ENCODE measurements around the gene RAB1A. TPM values are rescaled to one million over a fixed set of nuclear protein-coding genes. Genes with fewer than 3 reads are reported as not detected.

The RAB1A gene
- total RNA-seq, 1 donor from 2014 or later, result 88.1 TPM

DNA sequence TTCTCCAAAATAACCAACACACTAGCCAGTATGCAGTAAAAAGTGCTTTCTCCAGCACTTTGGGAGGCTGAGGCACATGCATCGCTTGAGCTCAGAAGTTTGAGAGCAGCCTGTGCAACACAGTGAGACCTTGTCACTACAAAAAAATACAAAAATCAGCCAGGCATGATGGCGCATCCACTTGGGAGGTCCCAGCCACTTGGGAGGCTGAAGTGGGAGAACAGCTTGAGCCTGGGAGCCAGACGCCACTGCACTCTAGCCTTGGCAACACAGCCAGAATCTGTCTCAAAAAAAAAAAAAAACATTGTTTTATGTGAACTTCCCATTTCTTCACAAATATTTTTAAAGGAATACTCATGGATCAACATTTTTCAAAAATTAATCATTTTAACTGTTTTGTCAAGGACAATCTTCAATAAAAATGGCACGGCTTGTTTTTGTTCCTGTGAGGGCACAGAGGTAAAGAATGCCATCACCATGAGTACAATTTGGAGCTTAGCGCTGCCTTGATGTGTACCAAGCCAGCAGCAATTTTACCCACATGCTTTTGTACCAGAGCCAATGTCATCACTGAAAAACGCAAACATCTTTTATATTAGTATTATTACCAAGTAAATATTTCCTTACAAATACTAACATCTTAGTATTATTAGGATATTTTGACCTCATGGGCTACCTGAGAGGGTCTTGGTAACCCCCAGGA is 26.7 kb downstream of the RAB1A start:
- Mint-ChIP-seq H3K27me3 (ENCODE audit: low read depth) (no peaks in the 10 kb centered on the region), H3K4me3 (ENCODE audit: low read depth) (no peak overlapping the region), H3K36me3 (ENCODE audit: low read depth) (peaks cover 46% of the 10 kb centered on the region), H3K9me3 (no peaks in the 10 kb centered on the region), H3K27ac (no peak overlapping the region), H3K4me1 (ENCODE audit: low read depth) (peaks cover 6% of the 10 kb centered on the region)
- intact Hi-C loops (cut with micrococcal nuclease), result no loop called here
- DNase-seq (ENCODE audit: low spot score), result no peak

DNA sequence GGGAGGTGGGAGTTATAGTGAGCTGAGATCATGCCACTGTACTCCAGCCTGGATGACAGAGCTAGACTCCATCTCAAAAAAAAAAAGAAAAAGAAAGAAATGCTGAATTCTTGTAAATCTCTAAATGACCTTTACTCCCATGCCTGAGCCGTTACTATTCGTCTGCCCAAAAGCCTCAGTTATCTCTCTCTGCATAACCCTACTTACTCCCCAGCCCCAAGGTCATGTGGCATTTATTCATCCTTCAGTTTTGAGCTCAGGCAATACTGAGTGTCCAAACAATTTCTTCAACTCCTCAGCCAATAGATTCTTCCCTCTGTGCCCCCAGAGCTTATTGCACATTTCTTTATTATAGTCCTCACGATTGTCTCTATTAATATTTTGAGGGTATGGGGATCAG is 28.8 kb downstream of the RAB1A start:
- Mint-ChIP-seq H3K27ac (no peak overlapping the region), H3K27me3 (ENCODE audit: low read depth) (no peaks in the 10 kb centered on the region), H3K4me1 (ENCODE audit: low read depth) (peaks cover 8% of the 10 kb centered on the region), H3K36me3 (ENCODE audit: low read depth) (peaks cover 61% of the 10 kb centered on the region), H3K4me3 (ENCODE audit: low read depth) (no peak overlapping the region), H3K9me3 (no peaks in the 10 kb centered on the region)
- intact Hi-C loops (cut with micrococcal nuclease), result no loop called here
- no peak for DNase-seq (ENCODE audit: low spot score)

DNA sequence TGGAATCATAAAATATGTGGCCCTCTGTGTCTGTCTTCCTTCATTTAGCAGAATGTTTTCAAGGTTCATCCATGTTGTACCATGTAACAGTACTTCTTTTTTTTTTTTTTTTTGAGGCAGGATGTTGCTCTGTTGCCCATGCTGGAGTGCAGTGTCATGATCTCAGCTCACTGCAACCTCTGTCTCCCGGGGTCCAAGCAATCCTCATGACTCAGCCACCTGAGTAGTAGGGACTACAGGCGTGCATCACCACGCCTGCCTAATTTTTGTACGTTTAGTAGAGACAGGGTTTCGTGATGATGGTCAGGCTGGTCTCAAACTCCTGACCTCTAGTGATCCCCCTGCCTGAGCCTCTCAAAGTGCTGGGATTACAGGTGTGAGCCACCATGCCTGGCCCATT is 31.2 kb downstream of the RAB1A start:
- H3K4me3 Mint-ChIP-seq (ENCODE audit: low read depth), result no peak overlapping the region
- peaks cover 5% of the 10 kb centered on the region for H3K4me1 Mint-ChIP-seq (ENCODE audit: low read depth)
- peaks cover 62% of the 10 kb centered on the region for H3K36me3 Mint-ChIP-seq (ENCODE audit: low read depth)
- no peak overlapping the region for H3K27ac Mint-ChIP-seq
- H3K27me3 Mint-ChIP-seq (ENCODE audit: low read depth), result no peaks in the 10 kb centered on the region
- DNase-seq (ENCODE audit: low spot score), result no peak
- no peaks in the 10 kb centered on the region for H3K9me3 Mint-ChIP-seq
- intact Hi-C loops (cut with micrococcal nuclease), result no loop called here

DNA sequence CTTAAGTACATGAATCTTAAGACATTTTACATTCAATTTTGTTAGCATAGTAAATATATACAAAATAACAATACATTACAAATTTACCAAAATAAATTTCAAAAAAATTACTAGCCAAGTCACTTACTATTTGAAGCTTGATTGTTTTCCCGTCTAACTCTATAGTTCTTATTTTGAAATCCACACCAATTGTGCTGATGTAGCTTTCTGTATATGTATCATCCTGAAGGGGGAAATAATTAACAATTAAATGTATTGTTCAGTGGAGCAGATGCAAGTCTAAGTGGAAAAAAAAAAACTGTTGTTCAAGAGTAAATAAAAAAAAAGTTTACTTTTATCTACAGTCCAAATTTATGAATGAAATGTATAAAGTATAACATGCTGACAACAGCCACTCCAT is 32.1 kb downstream of the RAB1A start:
- DNase-seq (ENCODE audit: low spot score), result no peak
- intact Hi-C loops (cut with micrococcal nuclease), result no loop called here
- Mint-ChIP-seq H3K4me3 (ENCODE audit: low read depth) (no peak overlapping the region), H3K27me3 (ENCODE audit: low read depth) (no peaks in the 10 kb centered on the region), H3K27ac (no peak overlapping the region), H3K4me1 (ENCODE audit: low read depth) (peaks cover 8% of the 10 kb centered on the region), H3K9me3 (no peaks in the 10 kb centered on the region), H3K36me3 (ENCODE audit: low read depth) (peaks cover 63% of the 10 kb centered on the region)

DNA sequence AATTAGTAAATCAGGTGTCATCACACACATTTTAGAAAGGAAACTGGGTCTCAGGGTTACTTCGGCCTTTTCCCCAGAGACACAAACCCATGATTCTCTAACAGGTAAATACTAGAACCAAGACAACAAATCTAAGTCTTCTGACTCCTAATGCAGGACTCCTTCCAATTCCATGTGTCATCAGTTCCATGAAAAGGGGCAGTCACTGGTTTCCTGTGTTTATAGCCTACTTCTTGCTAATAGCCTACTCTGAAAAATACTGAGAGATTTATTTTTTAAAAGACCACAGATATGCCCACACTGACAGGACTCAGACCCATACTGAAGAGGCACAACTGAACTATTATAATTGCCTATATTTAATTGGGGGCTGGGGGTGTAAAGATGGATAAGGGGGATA is 33.0 kb downstream of the RAB1A start:
- Mint-ChIP-seq H3K36me3 (ENCODE audit: low read depth) (peaks cover 70% of the 10 kb centered on the region), H3K4me3 (ENCODE audit: low read depth) (no peak overlapping the region), H3K9me3 (no peaks in the 10 kb centered on the region), H3K4me1 (ENCODE audit: low read depth) (peaks cover 10% of the 10 kb centered on the region), H3K27ac (no peak overlapping the region), H3K27me3 (ENCODE audit: low read depth) (no peaks in the 10 kb centered on the region)
- intact Hi-C loops (cut with micrococcal nuclease), result no loop called here
- DNase-seq (ENCODE audit: low spot score), result no peak

DNA sequence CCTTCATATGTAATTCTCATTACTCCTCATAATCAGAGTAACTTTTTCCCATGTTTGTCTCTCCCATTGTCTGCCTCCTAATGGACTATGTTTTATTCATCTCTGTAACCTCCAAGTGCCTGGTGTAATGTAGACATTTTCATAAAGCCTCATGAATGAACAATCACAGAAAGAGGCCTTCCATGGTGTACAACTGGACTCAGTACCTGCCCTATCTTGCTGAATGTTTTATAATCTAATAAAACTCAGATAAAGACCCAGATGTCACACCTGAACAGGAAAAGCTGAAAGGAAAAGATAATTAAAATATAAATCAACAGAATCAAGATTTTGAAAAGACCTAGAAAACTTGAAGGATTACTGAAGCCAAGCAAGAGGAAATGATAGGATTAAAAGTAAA is 36.7 kb downstream of the RAB1A start:
- Mint-ChIP-seq H3K4me3 (ENCODE audit: low read depth) (no peak overlapping the region), H3K27me3 (ENCODE audit: low read depth) (no peaks in the 10 kb centered on the region), H3K36me3 (ENCODE audit: low read depth) (peaks cover 74% of the 10 kb centered on the region), H3K27ac (no peak overlapping the region), H3K9me3 (no peaks in the 10 kb centered on the region), H3K4me1 (ENCODE audit: low read depth) (peaks cover 8% of the 10 kb centered on the region)
- DNase-seq (ENCODE audit: low spot score), result no peak
- intact Hi-C loops (cut with micrococcal nuclease), result no loop called here

DNA sequence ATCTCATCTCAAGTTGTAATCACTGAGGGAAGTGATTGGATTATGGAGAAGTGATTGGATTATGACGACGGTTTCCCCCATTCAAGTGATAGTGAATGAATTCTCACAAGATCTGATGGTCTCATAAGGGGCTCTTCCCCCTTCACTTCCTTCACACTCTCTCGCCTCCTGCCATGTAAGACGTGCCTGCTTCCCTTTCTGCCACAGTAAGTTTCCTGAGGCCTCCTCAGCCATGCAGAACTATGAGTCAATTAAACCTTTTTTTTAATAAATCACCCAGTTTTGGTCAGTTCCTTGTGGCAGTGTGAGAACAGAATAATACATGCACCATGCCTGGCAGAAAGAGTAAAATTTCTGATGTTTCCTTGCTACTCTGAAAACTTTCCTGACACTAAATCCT is 37.1 kb downstream of the RAB1A start:
- Mint-ChIP-seq H3K36me3 (ENCODE audit: low read depth) (peaks cover 74% of the 10 kb centered on the region), H3K27ac (no peak overlapping the region), H3K4me1 (ENCODE audit: low read depth) (peaks cover 8% of the 10 kb centered on the region), H3K4me3 (ENCODE audit: low read depth) (no peak overlapping the region), H3K27me3 (ENCODE audit: low read depth) (no peaks in the 10 kb centered on the region), H3K9me3 (no peaks in the 10 kb centered on the region)
- no peak for DNase-seq (ENCODE audit: low spot score)
- intact Hi-C loops (cut with micrococcal nuclease), result no loop called here

DNA sequence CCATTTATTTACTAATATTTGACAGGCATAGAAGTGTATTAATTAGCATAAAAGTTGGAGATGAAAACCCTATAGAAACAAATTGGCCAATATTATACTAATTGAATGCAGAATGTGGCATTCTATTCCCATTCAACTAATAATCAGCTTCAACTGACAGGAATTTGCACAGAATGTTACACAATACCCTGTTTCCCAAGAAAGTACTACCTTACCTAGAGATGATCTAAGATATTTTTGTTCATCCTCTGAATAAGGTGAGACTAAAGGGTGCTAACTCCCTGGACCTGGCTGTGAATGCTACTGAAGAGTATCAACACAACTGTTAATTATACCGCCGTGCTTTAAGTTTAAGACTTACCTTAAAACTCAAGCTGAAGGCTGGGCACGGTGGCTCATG is 44.8 kb downstream of the RAB1A start:
- Mint-ChIP-seq H3K27ac (no peak overlapping the region), H3K27me3 (ENCODE audit: low read depth) (no peaks in the 10 kb centered on the region), H3K36me3 (ENCODE audit: low read depth) (peaks cover 67% of the 10 kb centered on the region), H3K9me3 (no peaks in the 10 kb centered on the region), H3K4me1 (ENCODE audit: low read depth) (peaks cover 1% of the 10 kb centered on the region), H3K4me3 (ENCODE audit: low read depth) (no peak overlapping the region)
- DNase-seq (ENCODE audit: low spot score), result no peak
- intact Hi-C loops (cut with micrococcal nuclease), result no loop called here

DNA sequence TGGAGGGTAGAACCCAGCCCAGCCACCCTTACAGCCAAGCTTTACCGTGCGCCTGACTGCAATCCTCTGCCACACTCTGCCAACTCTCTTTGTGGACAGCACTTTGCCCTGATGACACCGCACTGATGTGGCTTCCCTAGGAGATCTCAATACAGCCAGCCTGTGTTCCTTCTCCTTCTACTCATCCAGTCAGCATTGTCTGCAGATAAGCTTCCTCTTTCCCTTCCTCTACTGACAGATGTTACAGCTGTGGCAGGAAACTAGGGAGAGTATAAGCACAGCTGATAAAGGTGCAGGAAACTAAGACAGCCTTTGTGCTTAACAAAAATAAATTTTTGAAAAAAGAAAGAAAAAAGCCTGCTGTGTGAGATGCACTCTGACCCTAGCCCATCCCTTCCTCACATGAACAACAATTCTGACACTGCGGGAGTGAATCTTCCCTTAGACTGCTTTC is 48.6 kb downstream of the RAB1A start:
- H3K4me1 Mint-ChIP-seq (ENCODE audit: low read depth), result peaks cover 1% of the 10 kb centered on the region
- H3K36me3 Mint-ChIP-seq (ENCODE audit: low read depth), result peaks cover 60% of the 10 kb centered on the region
- no peaks in the 10 kb centered on the region for H3K27me3 Mint-ChIP-seq (ENCODE audit: low read depth)
- no peak for DNase-seq (ENCODE audit: low spot score)
- no peak overlapping the region for H3K4me3 Mint-ChIP-seq (ENCODE audit: low read depth)
- intact Hi-C loops (cut with micrococcal nuclease), result no loop called here
- H3K9me3 Mint-ChIP-seq, result no peaks in the 10 kb centered on the region
- no peak overlapping the region for H3K27ac Mint-ChIP-seq

DNA sequence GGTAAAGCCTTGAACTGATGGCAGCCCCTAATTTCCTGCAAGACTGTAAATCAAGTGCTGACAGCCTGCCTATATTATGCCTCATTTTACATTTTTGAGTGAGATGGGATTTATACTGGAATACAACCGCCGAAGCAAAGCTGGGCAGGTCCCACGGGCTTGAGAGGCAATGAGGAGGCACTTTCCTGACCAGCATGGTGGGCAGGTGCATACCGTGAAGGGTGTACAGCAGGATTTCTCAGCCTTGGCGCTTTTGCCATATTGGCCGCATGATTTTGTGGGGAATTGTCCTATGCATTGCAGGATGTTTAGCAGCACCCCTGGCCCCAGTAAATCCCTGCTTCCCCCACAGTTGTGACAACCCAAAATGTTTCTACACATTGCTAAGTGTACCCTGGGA is 50.9 kb downstream of the RAB1A start:
- Mint-ChIP-seq H3K4me1 (ENCODE audit: low read depth) (peaks cover 1% of the 10 kb centered on the region), H3K27me3 (ENCODE audit: low read depth) (no peaks in the 10 kb centered on the region), H3K4me3 (ENCODE audit: low read depth) (no peak overlapping the region), H3K36me3 (ENCODE audit: low read depth) (peaks cover 47% of the 10 kb centered on the region), H3K27ac (no peak overlapping the region), H3K9me3 (no peaks in the 10 kb centered on the region)
- intact Hi-C loops (cut with micrococcal nuclease), result no loop called here
- DNase-seq (ENCODE audit: low spot score), result no peak

DNA sequence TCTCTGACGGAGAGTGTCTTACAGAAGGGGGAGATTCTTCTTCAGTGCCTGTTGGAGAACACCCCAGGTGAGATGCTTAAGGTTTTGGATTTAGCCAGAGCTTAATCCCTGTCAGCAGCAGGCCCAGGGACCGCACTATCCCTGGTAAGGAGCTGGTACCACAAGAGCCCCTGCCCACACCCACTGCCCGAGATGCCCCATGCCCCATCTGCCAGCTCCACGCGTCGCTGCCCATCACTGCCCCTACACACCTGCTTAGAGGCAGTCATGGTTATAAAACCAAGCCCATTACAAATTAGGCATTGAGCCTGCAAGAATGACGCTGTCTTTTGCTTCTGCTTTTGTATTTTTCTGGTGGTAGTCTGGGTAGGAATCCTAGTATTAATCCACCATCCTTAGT is 52.0 kb downstream of the RAB1A start:
- Mint-ChIP-seq H3K4me1 (ENCODE audit: low read depth) (peaks cover 1% of the 10 kb centered on the region), H3K27ac (no peak overlapping the region), H3K9me3 (no peaks in the 10 kb centered on the region), H3K27me3 (ENCODE audit: low read depth) (no peaks in the 10 kb centered on the region), H3K36me3 (ENCODE audit: low read depth) (peaks cover 45% of the 10 kb centered on the region), H3K4me3 (ENCODE audit: low read depth) (no peak overlapping the region)
- intact Hi-C loops (cut with micrococcal nuclease), result no loop called here
- DNase-seq (ENCODE audit: low spot score), result no peak

DNA sequence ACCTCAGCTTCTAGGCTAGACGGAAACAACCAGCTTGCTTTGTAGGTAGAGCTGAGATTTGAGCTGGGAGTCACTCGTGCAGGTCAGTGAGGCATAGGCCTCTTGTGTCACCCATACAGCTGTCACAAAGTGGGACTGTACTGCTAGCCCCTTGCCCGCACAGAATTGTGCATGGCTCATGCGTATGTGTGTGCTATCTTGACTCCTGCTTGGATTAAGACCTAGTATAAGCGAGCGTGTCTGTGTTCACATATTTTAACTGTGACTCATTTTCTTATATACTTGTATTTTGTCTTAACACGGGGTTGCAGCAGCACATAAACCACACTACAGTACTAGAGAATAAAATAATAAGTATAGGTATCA is 53.6 kb downstream of the RAB1A start:
- Mint-ChIP-seq H3K4me1 (ENCODE audit: low read depth) (peaks cover 1% of the 10 kb centered on the region), H3K27ac (peak overlapping the region; percentile 22), H3K9me3 (no peaks in the 10 kb centered on the region), H3K36me3 (ENCODE audit: low read depth) (peaks cover 50% of the 10 kb centered on the region), H3K27me3 (ENCODE audit: low read depth) (no peaks in the 10 kb centered on the region), H3K4me3 (ENCODE audit: low read depth) (no peak overlapping the region)
- intact Hi-C loops (cut with micrococcal nuclease), result no loop called here
- no peak for DNase-seq (ENCODE audit: low spot score)

DNA sequence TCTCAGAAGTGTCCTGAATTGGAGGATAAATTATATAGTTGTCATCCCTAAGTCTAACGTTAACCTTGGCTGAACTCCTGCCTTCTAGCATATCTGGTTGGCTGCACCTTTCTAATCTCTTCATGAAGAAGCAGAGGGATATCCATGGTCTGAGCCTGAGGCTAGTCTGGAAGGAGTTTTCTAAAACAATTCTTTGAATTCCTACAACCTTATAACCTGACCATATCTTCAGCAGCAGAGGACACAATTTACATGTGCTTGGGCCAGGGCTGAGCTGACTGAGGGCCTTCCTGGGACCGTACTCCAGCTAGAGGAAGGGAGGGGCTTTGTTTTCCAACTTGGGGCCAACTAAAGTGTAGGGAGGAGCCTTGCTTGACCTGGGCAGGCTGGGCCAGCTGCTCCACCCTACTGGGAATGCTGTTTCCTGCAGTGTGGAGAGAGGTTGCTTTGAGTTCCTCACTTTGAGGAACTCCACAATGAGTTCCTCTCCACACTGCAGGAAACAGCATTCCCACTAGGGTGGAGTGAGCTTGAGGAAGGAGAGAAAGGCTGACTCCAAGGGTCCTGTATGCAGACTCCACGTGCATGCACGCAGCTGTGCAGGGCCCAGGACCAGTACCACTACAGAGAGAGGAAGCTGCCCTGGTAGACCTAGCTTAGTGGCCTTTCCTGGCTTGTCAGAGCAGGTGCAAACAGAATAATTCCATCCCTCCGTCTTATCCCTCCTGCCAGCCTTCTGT is 54.1 kb downstream of the RAB1A start:
- DNase-seq (ENCODE audit: low spot score), result no peak
- peaks cover 2% of the 10 kb centered on the region for H3K4me1 Mint-ChIP-seq (ENCODE audit: low read depth)
- no peak overlapping the region for H3K4me3 Mint-ChIP-seq (ENCODE audit: low read depth)
- intact Hi-C loops (cut with micrococcal nuclease), result no loop called here
- no peaks in the 10 kb centered on the region for H3K9me3 Mint-ChIP-seq
- peaks cover 56% of the 10 kb centered on the region for H3K36me3 Mint-ChIP-seq (ENCODE audit: low read depth)
- no peaks in the 10 kb centered on the region for H3K27me3 Mint-ChIP-seq (ENCODE audit: low read depth)
- H3K27ac Mint-ChIP-seq, result peak overlapping the region; percentile 22

All from activated T-helper 2 cell treated with anti-CD3 and anti-CD28 coated beads, Interferon-gamma antibody, Interleukin-2, Interleukin-4, amounts not matched to agents 10 μg/mL and 5 μg/mL and 100 μg/mL, durations not matched to agents 14 hours and 24 hours and 36 hours (primary cell).